SH-SY5Y (cell line): ENCODE measurements around the gene NCDN.

Experiments used
- GATA2 ChIP-seq: IDR thresholded peaks from 2 replicates; pipeline ENCODE4 v1.6.1; 2011; ENCODE audit warnings: mild to moderate bottlenecking, low read depth, low read length
- GATA3 ChIP-seq: IDR thresholded peaks from 2 replicates; pipeline ENCODE4 v1.6.1; 2011; ENCODE audit warnings: low read depth, mild to moderate bottlenecking, low read length, moderate library complexity

Gene NCDN

DNA sequence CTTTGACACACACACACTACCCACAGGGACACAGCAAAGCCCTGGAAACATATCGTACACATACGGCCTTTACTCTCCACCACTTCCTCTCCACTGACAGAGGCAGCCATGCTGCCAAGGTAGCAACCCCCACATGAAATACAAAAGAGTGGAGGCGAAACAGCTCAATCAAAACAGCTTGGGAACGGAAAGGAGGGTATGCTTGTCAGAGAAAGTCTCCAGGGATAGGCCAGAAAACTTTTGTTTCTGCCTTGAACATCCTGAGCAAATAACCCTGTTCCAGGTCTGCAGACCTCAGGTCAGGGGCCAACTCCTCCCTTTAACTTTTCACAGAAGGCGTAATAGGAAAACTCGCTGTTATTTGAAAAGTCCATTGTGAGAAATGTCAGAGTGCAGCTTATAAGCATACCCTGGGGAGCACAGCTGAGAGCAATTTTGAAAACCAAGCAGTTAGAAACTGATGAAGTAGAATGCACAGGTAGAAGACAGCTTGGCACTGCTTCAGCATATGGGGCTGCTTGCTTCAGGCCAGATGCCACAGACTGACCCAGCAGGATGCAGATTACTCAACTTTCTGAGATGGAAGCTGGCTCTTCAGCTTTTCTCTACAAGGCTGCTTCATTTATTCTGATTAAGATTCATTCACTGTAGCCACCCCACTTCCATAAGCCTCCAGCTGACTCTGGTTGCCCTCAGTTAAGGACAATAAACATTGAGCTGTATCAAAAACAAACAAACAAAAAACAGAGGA is 18.4 kb upstream of the NCDN start:
- TF ChIP-seq GATA2 (no peak), GATA3 (no peak)

DNA sequence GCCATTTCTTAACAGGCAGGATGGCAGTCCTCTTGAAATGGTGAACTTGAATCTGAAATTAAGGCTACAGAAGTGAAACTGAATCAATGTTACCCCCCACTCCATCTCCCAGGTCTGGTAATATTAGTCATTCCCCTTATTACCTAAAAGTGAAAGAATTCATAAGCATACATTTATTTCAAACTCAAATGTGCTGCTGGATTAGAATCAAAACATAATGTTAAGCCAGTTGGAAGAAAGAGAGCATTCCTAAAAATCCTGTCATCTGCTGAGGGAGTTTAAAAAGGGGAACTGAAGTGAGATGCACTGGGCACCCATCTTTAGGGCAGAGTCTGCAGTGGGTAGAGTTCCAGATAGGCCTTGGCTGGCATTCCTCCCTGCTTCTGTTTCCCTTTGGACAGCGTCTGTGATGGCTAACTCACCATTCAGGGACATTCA is 17.8 kb upstream of the NCDN start:
- no peak for TF ChIP-seq GATA2
- TF ChIP-seq GATA3, result no peak

DNA sequence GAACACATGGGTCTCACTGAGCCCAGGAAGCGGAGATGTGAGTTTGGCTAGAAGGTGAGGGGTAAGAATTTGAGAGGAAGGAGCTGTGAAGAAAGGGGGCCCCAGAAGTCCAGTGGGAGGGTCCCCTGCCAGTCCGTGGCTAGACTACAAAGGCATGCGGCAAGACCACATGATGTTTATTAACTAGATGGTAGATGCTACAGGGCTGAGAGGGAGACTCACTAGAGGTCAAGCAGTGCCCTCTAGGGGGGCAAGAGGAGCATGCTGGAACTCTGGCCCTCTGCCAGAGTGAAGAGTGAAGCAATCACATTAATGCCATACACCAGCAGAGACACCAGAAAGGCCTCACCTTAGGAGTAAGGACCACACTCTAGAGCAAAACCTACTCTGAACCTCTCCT is 12.6 kb upstream of the NCDN start:
- TF ChIP-seq GATA2, result no peak
- no peak for TF ChIP-seq GATA3

DNA sequence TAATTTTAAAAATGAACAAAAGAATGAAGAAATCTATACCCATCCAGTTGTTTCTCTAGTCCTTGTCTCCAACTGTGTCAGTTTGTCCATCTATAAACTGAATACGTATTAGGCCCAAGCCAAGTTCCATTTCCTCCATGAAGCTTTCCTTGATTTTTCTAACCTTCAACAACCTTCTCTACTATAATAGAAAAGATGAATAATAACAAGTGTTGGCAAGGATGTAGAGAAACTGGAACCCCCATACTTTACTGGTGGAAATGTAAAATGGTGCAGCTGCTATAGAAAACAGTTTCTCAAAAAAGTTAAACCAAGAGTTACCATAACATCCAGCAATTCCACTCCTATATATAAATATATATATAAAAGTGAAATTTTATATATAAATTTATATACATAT is 11.0 kb upstream of the NCDN start:
- TF ChIP-seq GATA3 (no peak), GATA2 (no peak)

DNA sequence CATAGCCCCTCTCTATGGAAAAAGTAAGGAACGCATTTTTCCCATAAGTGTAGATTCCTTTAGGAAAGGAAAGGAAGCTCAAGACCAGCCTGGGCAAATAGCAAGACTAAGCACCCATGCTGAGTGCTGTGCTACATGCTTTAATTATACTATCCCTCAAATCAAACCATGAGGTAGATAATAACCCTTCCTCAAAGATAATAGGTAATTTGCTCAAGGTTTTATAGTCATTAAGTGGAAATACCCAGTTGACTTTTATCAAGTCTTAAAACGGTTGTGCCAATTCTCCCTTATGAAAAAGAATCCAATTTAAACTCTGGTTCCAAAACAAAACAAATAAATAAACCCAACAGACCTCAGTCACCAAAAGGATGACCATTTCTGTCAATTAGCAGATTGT is 3.7 kb upstream of the NCDN start:
- TF ChIP-seq GATA2 (no peak), GATA3 (no peak)

DNA sequence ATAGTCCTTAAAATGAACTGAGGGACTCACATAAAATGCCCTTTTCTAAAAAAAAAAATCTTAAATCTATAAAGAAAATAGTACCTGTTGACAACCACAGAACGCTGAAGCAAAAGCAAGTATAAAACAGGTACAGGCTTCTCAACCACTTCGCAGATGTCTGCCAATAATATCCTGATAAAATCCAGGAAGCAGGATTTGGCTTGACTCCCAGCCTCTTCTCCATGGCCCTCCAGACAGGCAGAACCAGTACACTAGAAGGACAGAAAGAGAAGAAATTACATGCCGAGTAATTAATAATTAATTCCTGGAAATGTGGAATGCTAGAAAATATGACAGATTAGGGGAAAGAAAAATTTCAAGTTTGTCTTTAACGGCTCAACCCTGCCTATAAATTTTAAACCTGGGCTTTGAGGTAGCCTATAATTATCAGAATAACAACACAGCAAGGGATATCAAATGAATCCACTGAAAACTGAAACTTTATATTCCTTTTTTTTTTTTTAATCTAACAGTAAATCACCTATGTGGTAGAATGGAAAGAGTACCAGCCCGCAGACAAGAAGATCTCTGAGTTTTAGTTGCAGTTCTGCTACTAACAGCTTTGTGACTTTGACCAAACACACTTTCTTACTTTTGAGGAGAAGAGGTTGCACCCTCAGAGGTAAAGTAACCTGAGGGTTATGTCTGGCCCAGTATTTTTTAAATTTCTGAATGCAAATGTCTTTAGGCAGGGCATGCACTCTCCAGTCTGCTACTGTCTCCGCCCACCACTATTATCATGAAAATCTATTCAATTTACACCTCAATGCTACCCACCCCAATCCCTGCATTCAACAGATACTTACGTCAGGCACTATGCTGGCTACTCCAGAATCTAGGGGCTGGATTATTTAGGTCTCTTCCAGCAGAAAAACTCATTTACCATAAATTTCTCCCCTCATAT is 3.1 kb upstream of the NCDN start:
- TF ChIP-seq GATA3, result no peak
- no peak for TF ChIP-seq GATA2

DNA sequence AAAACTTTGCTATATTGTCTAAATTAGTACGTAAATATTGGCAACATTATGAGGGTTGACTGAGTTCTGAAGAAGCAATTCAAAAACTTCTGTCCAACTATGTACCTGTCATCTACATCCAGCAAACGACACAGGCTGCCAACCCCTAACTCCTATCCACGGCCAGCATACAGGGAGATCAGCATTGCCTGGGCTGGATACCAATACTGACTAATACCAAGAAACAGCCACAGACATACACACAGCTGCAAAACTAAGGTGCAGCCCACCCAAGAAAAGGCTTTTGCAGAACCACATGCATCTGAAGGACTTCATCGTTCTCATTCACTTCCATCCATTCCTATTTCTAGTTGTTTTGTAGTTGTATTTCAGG is 2.4 kb upstream of the NCDN start:
- TF ChIP-seq GATA3 (no peak), GATA2 (no peak)

DNA sequence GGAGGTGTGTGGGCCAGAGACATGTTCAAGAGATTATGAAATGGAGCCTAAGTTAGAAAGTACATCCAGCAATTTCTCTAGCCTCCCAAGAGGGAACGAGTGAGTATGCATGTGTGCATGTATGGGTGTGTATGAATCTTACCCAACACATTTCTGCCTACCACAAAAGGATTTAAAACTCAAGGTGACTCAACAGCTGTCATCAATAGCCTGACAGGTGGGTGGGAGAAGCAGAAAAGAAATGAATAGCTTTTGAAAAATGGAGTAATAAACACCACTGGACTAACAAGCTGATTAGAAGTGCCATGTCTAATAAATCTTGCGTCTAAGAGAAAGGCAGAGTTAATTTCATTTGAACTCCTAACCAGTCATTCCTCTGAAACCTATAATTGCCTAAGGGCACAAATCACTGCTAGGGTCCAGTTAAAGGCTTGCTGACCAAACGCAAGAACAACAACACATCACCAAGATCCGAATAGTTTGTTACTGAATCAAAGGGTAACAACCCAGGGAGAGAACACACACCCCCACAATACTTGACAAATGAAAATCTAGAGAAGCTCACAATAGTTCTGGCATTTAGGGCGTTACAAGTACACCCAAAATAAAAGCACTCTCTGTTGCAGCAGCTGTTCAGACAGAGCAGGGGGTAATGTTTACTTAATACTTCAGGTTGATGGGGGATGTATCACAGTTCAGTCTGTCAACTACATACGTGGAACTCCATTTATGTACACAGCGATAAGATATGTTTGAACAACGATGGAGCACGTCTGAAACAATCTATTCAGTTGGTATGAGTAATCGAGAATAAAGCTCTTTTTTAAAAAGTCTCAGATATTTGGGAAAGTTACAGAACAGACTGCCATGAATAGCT is 1.8 kb upstream of the NCDN start:
- TF ChIP-seq GATA3 (no peak), GATA2 (no peak)

DNA sequence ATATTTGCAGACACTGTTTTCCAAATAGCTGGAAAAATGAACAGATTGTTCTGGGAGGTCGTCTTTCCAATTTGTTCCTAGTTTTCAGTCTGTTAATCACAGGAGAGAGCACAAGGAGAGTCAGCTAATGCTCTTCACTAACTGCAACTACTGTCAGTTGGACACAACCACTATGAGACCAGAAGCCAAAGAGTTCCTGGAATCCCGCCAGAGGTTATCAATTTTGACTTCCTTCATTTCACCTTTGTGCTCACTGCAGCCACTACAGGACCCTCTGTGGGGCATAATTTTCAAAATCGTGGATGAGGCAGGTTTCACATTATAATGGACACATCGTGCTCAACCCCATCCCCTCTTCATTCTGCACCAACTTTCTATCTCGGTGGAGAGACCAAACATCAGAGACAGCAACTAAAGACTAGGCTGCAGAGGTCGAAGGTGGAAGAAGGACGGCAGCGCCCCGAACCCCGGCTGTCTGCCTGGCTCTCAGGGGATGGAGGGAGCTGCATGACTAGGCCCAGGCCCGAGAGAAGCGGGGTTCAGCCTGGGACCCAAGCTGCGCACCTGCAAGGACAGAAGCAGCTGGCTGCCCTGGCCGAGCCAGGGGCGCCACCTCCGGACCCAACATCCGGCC is 998 bp upstream of the NCDN start:
- TF ChIP-seq GATA2, result no peak
- no peak for TF ChIP-seq GATA3

DNA sequence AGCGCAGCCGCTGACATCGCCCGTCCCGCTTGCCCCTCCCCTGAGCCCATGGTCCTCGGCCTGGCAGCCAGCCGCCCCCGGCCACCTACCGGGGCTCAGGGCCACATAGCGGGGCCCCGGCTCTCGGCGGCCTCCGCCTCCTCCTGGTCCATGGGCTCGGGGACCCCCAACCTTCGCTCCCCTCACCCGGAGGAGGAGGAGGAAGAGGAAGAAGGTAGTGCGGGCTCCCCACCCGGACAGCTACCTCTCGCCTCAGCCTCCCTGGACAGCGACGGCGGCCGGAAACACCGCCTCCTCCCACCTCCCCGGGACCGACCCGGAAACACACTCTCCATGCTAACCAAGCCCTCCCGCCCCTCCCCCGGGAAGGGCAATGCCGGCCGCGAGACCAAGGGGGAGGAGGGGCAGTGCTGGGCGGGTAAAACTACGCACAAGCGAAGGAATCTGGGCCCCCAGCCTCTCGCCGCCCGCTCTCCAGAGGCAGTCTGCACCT is 435 bp upstream of the NCDN start, which contains the start of gene KIAA0319L:
Gene KIAA0319L, minus strand, starts transcription at position 286 of the 493 bp plus-strand sequence. CDS start 2,912 bp downstream, outside the sequence.
- TF ChIP-seq GATA2, result no peak
- no peak for TF ChIP-seq GATA3

DNA sequence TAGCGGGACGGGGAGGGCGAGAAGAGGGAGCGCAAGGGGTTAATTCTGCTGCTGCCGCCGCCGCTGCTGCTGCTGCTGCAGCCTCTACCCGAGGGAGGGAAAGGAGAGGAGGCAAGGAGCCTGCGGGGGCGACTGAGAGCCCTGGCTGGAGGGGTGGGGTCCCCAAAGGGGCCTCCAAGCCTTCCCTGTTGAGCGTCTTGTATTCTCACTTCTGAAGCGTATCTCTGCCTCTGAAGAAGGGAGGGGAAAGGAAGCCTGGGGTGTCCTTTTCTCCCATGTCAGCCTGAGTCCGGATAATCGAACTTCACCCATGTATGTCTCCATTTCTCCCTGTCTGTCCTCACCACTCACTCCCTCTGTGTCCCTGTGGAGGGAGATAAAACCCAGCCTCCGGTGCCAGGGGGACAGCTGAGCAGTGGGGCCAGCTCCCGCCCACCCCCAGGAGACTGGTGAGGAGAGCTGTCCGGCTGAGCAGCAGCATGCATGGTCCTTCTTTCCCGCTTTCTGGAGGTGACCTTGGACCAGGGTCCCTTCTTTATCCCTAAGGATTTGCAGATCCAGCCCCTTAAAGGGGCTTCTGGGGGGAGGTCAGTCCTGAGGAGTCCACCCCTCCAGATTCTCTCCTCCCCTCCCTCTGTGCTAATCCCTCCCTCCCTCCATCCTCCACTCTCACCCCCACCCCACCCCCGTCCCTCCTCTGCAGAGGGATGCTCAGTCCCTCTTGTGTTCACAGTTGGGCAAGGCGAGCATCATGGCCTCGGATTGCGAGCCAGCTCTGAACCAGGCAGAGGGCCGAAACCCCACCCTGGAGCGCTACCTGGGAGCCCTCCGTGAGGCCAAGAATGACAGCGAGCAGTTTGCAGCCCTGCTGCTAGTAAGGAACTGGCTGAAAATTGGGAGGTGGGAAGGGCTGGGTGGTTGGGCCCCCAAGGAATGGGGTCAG is 1.0 kb downstream of the NCDN start:
- TF ChIP-seq GATA2 (no peak), GATA3 (no peak)

DNA sequence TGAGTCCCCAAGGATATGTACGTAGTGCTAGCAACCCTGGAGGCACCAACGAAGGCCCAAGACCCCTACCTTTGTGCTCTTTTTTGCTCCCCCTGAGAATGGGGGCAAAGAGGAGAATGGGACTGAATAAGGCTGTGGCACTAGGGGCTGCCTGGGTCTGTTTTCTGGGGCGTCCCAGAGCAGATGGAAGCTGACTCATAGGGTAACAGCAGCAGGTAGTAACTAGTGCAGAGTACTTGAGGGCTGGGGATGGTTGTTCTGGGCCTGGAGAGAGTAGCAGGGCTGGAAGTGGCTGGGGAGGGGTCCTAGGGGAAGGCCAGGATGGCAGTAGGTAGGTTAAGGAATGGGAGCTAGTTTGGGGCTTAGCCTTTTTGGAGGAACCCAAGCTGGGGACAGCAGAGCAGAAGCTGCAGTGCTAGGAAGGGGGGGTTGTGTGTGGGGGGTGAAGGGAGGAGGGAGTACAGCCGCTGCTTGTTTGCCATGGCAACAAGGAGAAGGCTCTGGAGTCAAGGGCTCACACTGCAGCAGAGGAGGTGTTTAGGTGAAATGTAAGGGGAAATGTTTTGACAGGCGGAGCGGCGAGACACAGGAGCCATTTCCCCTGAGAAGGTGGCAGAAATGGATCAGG is 1.8 kb downstream of the NCDN start:
- TF ChIP-seq GATA3 (no peak), GATA2 (no peak)
